Psoas muscle (tissue), 8 donors: ENCODE measurements around the gene SAPCD2. TPM values are rescaled to one million over a fixed set of nuclear protein-coding genes. Genes with fewer than 3 reads are reported as not detected.
A peak's percentile ranks its signal among the peaks of the same experiment; 100 is the strongest.

Source experiments
- ATAC-seq, 4 donors: fragments of 200-7000 bp; cut with Tn5 transposase; one replicate each; pipeline ENCODE4 v1.9.1; 2020; ENCODE audit warnings: moderate library complexity in 3 of 4, mild to moderate bottlenecking in 2 of 4
- DNase-seq, 2 donors: peaks; one replicate each; pipeline ENCODE4 v3.0.0-alpha.2; 2020
- H3K27ac ChIP-seq: fragments of 200-600 bp; one replicate; pipeline ENCODE4 v1.8.0; 2022
- H3K27me3 ChIP-seq, 3 donors: fragments of 200-600 bp in 1 of 3; one replicate each; pipeline versions ENCODE4 v1.6.1 to v1.8.0; 2013 to 2022; ENCODE audit warnings: low read length in 2 of 3, mild to moderate bottlenecking in 2 of 3, moderate library complexity in 1 of 3; ENCODE audit not compliant: insufficient read depth in 3 of 3
- H3K36me3 ChIP-seq, 2 donors: fragments of 200-600 bp in 1 of 2; one replicate each; pipeline versions ENCODE4 v1.6.1 to v1.8.0; 2013 to 2022; ENCODE audit warnings: low read depth in 1 of 2, mild to moderate bottlenecking in 1 of 2, moderate library complexity in 1 of 2; ENCODE audit not compliant: insufficient read depth in 1 of 2
- H3K4me1 ChIP-seq: fragments of 200-600 bp; one replicate; pipeline ENCODE4 v1.8.0; 2022
- H3K4me3 ChIP-seq: fragments of 200-600 bp; one replicate; pipeline ENCODE4 v1.8.0; 2022; ENCODE audit warnings: mild to moderate bottlenecking
- H3K9me3 ChIP-seq: fragments of 200-600 bp; one replicate; pipeline ENCODE4 v1.8.0; 2022
- WGBS, 3 donors: extraction: QIAGEN DNeasy Blood & Tissue Kit; methylation state at CpG; one replicate each; pipeline versions ENCODE4 v1.1.6 to v1.1.7; 2013; 5-methylcytosine and 5-hydroxymethylcytosine counted together
- intact Hi-C, 2 donors: fragments of 100-400 bp; cut with DNase I; formaldehyde crosslinking; loops; one replicate each; pipeline versions ENCODE4 v1.11.0 to v1.14.2; 2022
- polyA plus RNA-seq, 3 donors: library from polyadenylated mRNA; stranded (reverse); fragments of 200-250 nt; gene quantifications; one replicate each; pipeline ENCODE4 v1.2.3, GENCODE V29; 2013
- total RNA-seq, 4 donors: library from RNA; stranded (reverse); fragmentation: NEBNext Ultra II Directional in 2 of 4; extraction: Animal tissue kit (Norgen Biotek cat#: 25700) in 2 of 4; gene quantifications; one replicate each; pipeline versions ENCODE4 v1.2.1 to v1.2.4, GENCODE V29; 2021 to 2023
- TF ChIP-seq, protein P1 (sequence below): fragments of 200-600 bp; IDR thresholded peaks from one replicate; pipeline ENCODE4 v1.8.0; 2022; ENCODE audit warnings: antibody characterized with exemption
- donor health status: healthy with polysubstance abuse.
- donor health status: DM: no; HTN: no; CAD: no; lungs with moderate emphysema.
- donor health status: Bipolar disorder and iron deficiency.
- donor health status: healthy.
- donor health status: DM: yes; HTN: yes; CAD: no.
- donor health status: DM: no; HTN: no; CAD: no.
- donor health status: DM: no; HTN: no; CAD: no.
- donor health status: DM: yes; HTN: yes; CAD: no.

Gene SAPCD2
- total and polyA plus RNA-seq, 7 donors: 0.10 to 0.22 (median 0.15) TPM; not detected in 1

- DNase-seq (peak; percentile 54 to 81), ATAC-seq (peak; percentile 38 to 80 (median 60))
- peaks cover 9% of the 10 kb centered on the region for H3K4me1 ChIP-seq
- no peaks in the 10 kb centered on the region for H3K9me3 ChIP-seq
- WGBS, 3 donors: 55 to 68% (median 59%) methylated on average over 28 to 30 of the region's 30 CpGs
- no peak overlapping the region for H3K4me3 ChIP-seq
- no peaks in the 10 kb centered on the region for H3K27me3 ChIP-seq
- H3K27ac ChIP-seq: no peak overlapping the region
- TF ChIP-seq, protein P1, sequence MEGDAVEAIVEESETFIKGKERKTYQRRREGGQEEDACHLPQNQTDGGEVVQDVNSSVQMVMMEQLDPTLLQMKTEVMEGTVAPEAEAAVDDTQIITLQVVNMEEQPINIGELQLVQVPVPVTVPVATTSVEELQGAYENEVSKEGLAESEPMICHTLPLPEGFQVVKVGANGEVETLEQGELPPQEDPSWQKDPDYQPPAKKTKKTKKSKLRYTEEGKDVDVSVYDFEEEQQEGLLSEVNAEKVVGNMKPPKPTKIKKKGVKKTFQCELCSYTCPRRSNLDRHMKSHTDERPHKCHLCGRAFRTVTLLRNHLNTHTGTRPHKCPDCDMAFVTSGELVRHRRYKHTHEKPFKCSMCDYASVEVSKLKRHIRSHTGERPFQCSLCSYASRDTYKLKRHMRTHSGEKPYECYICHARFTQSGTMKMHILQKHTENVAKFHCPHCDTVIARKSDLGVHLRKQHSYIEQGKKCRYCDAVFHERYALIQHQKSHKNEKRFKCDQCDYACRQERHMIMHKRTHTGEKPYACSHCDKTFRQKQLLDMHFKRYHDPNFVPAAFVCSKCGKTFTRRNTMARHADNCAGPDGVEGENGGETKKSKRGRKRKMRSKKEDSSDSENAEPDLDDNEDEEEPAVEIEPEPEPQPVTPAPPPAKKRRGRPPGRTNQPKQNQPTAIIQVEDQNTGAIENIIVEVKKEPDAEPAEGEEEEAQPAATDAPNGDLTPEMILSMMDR: no peak
- H3K36me3 ChIP-seq: peaks cover 0 to 27% of the 10 kb centered on the region in 2 donors
- intact Hi-C loops: loop anchor here in 1 of 2 donors (10.0 kb wide), 1 partner anchor 177 kb away; the partner anchor contains the start of genes AJM1 and PHPT1
Measured at GRCh38 chr9:137021979-137022661, 48.2 kb downstream of the SAPCD2 start.

DNA sequence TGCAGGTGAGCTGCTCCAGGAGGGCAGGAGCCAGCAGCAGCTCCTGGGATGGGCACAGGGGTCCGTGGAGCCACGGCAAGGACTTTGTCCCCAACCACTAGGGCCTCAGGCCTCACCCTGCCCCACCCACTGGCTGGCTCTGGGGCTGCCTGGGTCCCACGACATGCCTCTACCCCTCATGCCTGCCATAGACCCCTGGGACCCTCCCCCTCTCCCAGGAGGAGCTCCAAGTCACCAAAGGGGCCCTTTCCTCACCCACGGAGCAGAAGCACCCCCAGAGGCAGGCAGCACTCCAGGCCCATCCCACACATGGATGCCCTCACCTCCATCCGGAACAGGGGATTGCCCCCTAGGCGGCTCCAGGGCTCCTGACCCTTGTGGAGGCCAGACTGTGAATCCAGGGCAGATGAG lies 48.8 kb downstream of the SAPCD2 start:
- no peak overlapping the region for H3K27ac ChIP-seq
- H3K36me3 ChIP-seq: peaks cover 0 to 32% of the 10 kb centered on the region in 2 donors
- no peak for ATAC-seq
- intact Hi-C loops: loop anchor here in 1 of 2 donors (10.0 kb wide), 1 partner anchor 177 kb away; the partner anchor contains the start of genes AJM1 and PHPT1
- no peaks in the 10 kb centered on the region for H3K9me3 ChIP-seq
- TF ChIP-seq, protein P1: no peak
- 86 to 89% (median 88%) methylated on average over 6 of the region's 6 CpGs for WGBS, 3 donors
- no peak for DNase-seq
- peaks cover 4% of the 10 kb centered on the region for H3K4me1 ChIP-seq
- H3K27me3 ChIP-seq: no peaks in the 10 kb centered on the region
- H3K4me3 ChIP-seq: no peak overlapping the region

DNA sequence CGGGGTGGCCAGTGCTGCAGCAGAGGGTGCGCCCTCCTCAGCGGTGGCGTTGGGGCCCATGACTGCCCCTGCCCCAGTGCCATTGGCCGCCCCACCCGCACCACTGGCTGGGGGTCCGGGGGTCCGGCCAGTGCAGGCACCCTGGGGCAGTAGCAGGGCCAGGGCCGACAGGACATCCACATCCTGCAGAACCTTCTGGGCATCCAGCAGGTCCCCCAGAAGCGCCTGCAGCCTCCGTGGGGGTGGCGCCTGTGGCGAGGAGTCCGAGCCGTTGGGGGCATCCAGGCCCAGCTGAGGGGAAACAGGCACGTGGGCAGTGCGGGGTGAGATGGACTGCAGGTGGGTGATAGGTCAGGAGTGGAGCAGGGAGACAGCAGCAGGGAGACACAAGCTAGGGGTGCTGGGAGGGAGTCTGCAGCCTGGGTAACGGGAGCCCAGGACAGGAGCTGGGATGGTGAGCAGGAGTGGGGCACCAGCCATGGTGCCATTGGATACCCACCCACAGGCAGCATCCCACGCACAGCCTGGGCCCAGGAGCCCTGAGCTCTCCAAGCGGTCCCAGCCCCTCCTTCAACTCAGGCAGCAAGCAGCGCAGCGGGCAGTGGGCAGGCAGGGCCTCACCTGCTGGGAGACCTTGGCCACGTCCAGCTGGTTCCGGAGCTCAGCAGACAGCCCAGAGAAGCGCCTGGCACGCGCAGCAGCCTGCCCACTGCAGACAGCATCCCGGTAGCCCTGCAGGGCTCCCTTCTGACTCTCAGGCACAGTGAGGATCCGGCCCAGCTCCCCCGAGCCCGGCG lies 49.4 kb downstream of the SAPCD2 start:
- no peak for ATAC-seq
- Histone ChIP-seq H3K27me3 (no peaks in the 10 kb centered on the region), H3K9me3 (no peaks in the 10 kb centered on the region), H3K27ac (no peak overlapping the region), H3K4me1 (no peaks in the 10 kb centered on the region), H3K4me3 (no peak overlapping the region), H3K36me3 (peaks cover 0 to 38% of the 10 kb centered on the region in 2 donors)
- intact Hi-C loops: loop anchor here in 1 of 2 donors (10.0 kb wide), 1 partner anchor 176 kb away; the partner anchor contains the start of genes AJM1 and PHPT1
- TF ChIP-seq, protein P1: no peak
- WGBS, 3 donors: 93 to 97% (median 96%) methylated on average over 28 to 32 of the region's 32 CpGs
- DNase-seq: no peak

DNA sequence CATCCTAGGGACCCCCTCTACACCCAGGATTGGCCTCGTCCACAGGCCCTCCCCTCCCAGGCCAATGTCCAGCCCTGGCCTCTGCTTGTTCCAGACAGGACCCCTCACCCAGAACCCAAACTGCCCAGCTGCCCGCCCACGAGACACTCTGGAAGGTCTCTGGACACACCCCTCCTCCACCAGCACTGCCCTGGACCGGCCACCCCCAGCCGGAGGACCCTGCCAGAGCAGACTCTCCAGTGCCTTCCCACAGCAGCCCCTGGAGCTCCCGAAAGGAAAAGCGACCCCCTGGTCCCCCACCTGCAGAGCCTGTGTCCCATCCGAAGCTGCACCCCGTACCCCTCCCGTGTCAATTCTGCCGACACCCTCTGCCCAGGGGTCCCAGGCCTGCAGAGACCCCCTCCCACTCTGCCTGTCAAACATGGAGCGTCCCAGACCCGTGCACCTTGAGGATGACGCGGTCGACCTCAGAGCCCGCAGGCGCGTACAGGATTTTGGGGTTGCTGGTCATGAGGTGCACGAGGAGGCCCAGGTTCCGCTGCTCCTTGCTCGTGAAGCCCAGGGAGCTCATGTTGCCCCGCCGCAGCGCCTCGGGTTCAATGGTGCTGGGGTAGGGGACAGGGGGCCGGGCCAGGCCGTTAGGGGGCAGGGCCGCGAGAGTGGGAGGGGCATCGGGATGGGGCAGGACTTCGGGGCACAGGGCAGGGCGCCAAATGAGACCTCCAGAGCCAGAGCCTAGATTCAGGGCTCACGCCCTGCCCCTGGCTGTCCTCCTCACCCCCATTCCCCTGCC lies 50.3 kb downstream of the SAPCD2 start:
- no peak for ATAC-seq
- no peak for DNase-seq
- intact Hi-C loops: loop anchor here in 1 of 2 donors (10.0 kb wide), 1 partner anchor 175 kb away; the partner anchor contains the start of genes AJM1 and PHPT1
- TF ChIP-seq, protein P1: no peak
- no peaks in the 10 kb centered on the region for H3K27me3 ChIP-seq
- WGBS, 3 donors: 92 to 93% (median 92%) methylated on average over 32 to 34 of the region's 34 CpGs
- H3K27ac ChIP-seq: no peak overlapping the region
- H3K36me3 ChIP-seq: peaks cover 0 to 47% of the 10 kb centered on the region in 2 donors
- no peaks in the 10 kb centered on the region for H3K4me1 ChIP-seq
- H3K9me3 ChIP-seq: no peaks in the 10 kb centered on the region
- H3K4me3 ChIP-seq: no peak overlapping the region
